SH-SY5Y (cell line): ENCODE results near the gene VOPP1.
A peak's percentile ranks its signal among the peaks of the same experiment; 100 is the strongest.

Source experiments
- GATA2 ChIP-seq: IDR thresholded peaks from 2 replicates; pipeline ENCODE4 v1.6.1; 2011; ENCODE audit warnings: mild to moderate bottlenecking, low read depth, low read length
- GATA3 ChIP-seq: IDR thresholded peaks from 2 replicates; pipeline ENCODE4 v1.6.1; 2011; ENCODE audit warnings: low read depth, mild to moderate bottlenecking, low read length, moderate library complexity

VOPP1 gene

DNA sequence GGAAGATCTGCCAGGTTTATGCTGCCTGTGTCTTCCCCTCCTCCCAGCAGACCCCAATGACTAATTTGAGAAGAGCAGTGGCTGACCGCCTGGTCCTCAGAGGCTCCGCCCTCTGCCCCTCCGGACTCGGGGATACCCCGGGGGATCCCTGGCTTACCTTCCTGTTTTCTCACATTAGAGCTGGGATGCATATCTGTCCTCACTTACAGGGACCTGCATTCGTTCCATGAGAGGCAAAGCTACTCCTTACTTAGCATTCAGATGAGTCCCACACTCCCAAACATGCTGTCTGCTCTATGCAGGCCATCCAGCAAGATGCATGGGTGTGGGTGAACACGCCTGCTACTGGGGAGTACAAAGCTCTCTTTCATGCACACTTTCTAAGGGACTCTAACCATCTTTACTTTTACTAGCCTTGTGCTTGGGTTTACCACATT is 24.0 kb downstream of the VOPP1 start:
- no peak for TF ChIP-seq GATA3
- TF ChIP-seq GATA2 = no peak

DNA sequence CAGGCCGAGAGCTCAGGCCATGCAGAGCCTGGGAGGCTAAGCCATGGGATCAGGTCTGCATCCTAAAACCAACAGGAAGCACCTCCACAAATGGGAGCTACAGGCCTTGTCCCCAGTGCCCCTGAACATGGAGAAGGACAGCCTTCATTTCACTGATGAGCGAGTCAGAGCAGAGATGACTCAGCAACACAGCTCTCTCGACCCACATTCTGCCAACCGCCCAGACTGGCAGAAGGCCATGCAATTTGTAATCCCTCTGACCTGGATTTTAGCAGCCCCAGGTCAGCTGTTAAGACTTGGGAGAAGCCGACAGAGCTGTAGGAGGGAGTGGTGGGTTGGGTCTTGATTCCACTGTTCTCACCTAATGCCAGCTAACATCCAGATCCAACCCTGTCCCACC is 25.5 kb downstream of the VOPP1 start:
- TF ChIP-seq GATA2 (no peak), GATA3 (no peak)

DNA sequence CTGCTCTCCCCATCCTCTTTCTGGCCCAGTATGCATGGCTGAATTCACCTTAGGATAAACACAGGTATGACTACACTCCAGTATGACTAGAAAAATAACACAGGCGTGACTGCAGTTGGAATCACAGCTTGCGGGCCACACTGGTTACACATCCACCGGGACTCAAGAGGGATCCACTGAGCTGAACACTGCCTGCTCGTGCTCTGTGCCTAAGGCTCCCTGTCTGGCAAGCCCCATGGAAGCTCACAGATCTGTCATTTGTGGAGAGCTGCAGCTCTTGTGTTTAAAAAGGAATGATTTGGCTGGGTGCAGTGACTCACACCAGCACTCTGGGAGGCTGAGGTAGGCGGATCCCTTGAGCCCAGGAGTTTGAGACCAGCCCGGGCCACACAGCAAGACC is 26.8 kb downstream of the VOPP1 start:
- TF ChIP-seq GATA3 = no peak
- no peak for TF ChIP-seq GATA2

DNA sequence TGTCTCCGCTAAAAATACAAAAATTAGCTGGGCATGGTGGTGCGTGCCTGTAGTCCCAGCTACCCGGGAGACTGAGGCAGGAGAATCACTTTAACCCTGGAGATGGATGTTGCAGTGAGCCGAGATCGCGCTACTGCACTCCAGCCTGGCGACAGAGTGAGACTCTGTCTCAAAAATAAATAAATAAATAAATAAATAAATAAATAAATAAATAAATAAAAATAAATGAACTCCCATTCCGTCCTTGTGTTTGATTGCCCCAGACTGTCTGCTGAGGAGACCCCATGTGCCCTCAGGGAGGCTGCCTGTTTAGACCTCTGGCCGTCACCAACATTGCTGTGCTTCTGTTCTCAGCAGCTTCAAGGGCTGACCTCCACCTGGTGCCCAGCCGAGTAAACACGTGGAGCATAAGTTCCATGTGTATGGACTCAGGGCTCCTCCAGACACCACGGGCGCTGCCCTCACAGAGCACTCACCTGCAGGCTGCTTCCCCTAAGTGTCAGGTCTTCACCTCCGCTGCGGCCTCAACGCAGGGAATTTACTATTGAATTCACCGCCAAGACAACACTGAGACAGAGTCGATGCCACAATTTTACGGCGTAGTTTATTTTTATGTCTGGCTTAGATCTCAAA is 32.0 kb downstream of the VOPP1 start:
- no peak for TF ChIP-seq GATA2
- TF ChIP-seq GATA3 = no peak

DNA sequence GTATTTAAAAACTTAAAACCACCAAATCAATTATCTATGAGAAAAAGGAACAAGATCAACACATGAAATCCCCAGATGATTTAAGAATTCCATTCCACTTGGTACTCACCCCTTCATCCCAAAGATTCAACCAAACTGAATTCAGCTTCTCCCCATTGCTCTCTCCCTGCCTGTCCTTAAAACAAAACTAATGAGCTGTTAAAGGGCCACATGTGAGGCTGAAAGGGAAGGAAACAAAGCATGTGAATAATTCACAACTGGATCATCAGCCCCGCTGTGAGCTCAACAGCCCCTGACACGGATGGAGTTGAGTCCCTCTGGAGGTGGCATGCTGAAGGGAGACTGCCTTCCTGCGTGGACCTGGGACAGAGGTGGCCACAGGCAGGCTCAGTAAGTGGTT is 32.9 kb downstream of the VOPP1 start:
- TF ChIP-seq GATA3 (no peak), GATA2 (no peak)

DNA sequence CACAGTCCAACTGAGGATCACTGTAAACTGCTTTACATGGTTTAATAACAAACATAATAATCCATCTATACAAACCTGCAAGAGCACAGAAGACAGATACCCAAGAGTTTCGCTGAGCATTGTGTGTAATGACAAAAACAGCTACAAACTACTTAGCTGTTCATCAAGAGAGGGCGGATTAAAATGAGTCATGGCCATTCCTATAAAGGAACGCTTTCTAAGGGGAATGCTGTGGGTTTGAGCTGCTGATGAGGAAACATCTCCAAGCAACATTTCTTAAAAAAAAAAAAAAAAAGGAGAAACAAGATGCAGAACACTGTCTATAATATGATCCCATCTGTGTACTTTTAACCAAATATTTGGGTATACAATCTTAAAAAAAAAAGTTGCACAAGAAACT is 33.8 kb downstream of the VOPP1 start:
- no peak for TF ChIP-seq GATA3
- no peak for TF ChIP-seq GATA2

DNA sequence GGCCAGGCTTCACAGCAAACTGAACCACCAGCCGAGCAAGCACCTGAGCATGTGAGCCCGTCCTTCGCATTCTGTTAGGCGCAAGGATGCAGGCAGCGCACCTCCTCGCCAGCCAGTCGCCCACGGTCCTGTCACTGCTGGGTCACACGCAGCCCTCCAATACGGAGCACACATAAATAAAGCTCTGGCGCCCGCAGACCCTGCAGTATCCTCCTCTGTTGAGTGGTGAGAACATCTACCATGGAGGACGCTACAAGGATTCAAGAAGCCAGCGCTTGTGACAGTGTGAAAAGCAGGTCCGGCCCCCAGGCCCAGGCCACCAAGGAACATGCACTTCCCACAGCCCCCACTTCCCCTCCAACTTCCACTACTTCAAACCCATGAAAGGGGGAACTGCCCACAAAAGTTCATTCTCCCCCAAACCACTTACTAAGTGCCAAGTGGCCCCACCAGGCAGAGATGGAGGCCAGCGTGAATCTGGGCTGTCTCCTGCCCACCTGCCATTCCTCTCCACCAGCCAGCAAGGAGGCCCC is 34.8 kb downstream of the VOPP1 start:
- TF ChIP-seq GATA3 (no peak), GATA2 (no peak)

DNA sequence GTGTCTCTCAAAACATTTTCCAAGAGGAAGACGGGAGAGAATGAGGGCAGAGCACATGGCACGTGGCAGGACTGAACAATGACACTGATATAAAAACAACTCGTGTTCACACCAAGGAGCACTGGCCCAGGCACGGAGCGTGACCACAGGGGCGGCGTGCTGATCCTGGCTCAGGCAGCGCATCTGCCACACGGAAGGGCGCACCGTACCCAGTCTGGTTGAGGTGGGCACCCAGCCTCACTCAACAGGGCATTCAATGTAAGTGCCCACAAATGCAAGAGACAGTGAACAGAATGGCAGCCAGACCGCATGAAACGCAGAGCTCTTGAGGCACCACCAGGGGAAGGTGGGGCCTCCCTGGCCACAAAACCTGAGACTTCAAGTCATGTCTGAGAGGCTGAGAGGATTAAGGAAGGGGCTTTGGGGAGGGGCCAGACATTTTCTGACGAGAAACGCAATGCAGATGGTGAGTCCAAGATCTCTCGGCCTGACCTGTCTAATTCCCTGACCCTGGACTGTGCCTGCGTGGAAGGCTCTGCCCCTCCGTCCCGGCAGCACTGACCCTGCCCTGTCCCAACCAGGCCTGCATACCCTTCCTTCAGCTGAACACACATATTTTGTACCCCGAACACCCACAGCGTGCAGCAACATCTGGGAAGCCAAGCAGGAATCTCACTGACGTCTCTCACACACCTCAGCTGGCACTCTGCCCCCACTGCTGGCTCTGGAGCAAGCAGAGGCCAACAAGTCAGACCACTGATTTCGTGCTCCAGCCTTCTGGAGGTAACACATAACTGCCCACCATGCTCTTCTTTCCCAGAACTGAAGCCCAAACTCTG is 35.5 kb downstream of the VOPP1 start:
- no peak for TF ChIP-seq GATA2
- no peak for TF ChIP-seq GATA3

DNA sequence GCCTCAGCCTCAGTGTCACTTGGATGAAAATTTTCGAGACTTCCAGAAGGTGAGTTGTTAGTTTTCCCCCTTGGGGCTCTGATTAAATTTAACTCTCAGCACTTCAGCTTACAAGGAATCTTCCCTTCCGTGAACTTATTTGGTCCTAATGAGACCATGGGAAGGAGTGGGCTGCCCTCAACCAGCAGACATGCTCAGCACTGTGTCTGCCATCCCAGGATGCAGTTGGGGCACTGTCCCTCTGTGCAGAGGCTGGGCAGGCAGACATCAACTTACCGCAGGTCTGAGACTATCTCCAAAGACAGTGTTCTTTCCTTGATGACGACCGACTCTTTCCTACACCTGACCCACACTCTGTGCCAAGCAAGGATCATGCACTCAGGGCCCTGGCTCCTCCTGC is 36.7 kb downstream of the VOPP1 start:
- TF ChIP-seq GATA3 (no peak), GATA2 (no peak)

DNA sequence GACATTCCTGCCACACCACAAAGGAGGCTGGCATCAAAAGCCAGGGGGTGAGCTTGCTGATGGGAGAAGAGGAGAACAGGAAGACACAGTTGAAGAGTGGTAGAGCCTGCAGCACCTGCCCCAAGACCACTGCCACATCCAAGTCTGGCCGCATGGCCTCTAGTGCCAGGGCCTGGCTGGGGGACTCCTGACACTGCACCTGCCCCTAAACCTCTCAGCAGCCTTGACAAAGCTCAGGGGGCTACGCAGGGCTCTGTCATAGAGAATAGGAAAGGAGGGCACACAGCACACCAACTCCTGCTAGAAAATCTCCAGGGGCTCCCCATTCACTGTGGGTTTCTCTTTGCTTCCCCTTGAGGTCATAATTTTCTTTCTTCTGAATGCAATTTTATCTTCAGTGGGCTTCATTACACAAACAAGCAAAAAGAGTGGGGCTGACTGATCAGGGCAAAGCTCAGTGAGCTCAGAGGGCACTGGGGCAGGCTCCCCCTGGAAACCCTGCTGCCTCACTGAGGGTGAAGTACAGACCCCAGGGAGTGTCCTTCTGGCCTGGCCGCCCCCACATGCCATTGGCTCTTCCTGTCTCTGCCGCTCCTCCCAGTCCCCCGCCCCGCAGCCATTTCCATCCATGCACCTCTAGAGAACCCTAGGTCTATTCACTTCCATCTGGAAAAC is 37.2 kb downstream of the VOPP1 start:
- TF ChIP-seq GATA2 (no peak), GATA3 (no peak)

DNA sequence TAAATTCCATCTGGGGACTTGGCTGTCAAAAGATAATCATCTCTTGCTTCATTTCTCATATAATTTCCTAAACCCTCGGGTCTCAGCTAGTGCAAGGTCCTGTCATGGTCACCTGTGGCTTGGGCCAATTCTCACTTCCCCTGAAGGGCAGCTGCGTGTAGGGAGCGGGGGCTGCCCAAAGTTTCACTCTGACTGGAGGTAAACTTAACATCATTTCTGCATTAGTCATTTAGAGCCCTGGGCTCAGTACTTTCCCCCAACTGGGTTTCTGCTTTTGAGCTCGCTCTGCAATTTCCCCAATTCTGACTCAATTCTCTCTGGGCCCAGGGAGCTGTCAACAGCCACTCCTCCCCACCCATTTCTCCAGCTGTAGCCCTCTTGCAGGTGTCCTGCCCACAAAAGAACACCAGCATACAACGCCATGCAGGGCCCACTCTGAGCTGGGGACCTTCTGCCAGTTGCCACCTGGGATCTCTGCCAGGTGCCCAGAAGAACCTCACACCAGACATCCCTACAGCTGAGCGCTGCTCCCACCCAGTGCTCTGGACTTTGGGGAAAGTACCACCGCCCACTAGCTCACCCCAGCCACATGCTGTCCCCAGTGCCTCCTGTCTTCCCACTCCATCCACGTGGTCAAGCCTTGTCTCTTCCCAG is 37.9 kb downstream of the VOPP1 start:
- TF ChIP-seq GATA2 (0 out of 2 replicates have a peak, but pooled peaks have one; percentile 27), GATA3 (no peak)

DNA sequence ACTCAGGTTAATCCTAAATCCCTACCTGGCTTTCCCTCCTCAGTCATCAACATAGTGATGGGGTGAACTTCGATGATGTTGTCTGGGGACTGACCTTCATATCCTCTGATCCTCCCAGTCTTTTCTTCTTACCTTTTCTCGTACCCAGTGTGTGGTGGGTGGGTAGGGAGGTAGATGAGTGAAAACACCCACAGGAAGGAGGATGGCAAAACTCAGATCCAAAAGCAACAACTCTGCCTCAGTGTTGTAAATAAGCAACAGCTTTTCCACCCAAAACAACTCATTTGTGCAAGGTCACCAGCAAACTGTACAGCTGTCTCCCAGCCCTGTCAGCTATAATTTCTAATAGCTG is 38.6 kb downstream of the VOPP1 start:
- TF ChIP-seq GATA3 (no peak), GATA2 (no peak)

DNA sequence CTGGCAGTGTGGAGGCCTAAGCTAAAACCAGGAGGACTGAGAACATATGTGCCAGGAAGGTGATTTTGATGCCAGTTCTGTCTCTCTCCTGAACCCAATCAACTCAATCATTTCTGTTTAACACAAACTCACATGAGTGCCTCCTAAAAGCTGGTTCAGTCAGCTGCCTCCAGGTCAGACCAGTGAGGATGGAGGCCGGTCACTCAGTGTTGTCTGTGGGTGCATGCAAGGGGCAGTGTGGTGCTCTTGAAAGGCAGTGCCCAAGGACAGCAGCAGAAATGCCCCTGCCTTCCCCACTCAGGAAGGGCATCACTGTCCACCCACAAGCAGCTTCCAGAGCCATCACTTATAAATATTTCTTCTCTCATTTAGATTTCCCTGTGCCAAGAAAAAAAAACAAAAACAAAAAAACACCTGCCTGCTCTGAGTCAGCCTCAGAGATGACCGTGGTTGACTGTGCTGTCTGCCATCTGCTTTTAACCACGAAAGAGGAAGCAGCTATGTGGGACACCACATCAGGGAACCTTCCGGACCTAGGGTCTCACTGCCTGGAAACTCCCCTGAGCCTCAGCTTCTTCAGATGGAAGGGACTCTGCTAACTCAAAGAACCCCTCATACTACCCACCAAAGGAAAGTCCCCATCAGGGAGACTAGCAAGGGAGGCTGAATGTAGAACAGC is 39.1 kb downstream of the VOPP1 start:
- TF ChIP-seq GATA2 (no peak), GATA3 (no peak)
